Fibroblast of mammary gland (primary cell): ENCODE data around the gene VPS50.
"Not testable (repeated sequence)": the region's sequence is repeated elsewhere in the genome, so short reads cannot be mapped to it uniquely, and the experiment has no call there.

Experiments
- DNase-seq: peaks from one replicate; pipeline ENCODE4 v3.0.0-alpha.2; 2010; ENCODE audit warnings: low read depth
- H3K4me3 ChIP-seq: 2 replicates; pipeline ENCODE4 v1.5.1; 2011; ENCODE audit warnings: low read depth, mild to moderate bottlenecking, low read length, moderate library complexity; ENCODE audit not compliant: control insufficient read depth
- TF ChIP-seq, protein P1 (sequence below): conservative IDR thresholded peaks from 2 replicates; pipeline ENCODE4 v1.5.1; 2011; ENCODE audit warnings: low read depth, low read length, inconsistent platforms; ENCODE audit not compliant: control insufficient read depth, insufficient read depth

VPS50 gene

DNA sequence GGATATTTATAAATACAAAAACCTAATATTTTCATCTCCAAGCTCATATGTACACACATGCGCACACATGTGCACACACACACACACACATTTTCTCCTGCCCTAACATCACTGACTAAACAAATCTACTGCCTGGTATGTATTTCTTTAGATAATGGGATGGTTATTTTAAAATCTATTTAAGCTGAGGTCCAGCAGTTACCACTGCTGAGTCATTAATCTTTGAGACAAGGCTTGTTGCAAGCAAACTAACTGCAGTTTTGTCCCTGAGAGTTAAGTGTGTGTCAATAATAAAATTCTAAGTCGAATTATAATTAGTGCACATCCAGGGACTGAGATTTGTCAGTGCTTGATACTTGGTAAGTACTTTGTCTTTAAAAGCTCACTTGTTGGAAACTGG, 135.1 kb downstream of the VPS50 start:
- no peak overlapping the region for H3K4me3 ChIP-seq
- no peak for DNase-seq
- TF ChIP-seq, protein P1, sequence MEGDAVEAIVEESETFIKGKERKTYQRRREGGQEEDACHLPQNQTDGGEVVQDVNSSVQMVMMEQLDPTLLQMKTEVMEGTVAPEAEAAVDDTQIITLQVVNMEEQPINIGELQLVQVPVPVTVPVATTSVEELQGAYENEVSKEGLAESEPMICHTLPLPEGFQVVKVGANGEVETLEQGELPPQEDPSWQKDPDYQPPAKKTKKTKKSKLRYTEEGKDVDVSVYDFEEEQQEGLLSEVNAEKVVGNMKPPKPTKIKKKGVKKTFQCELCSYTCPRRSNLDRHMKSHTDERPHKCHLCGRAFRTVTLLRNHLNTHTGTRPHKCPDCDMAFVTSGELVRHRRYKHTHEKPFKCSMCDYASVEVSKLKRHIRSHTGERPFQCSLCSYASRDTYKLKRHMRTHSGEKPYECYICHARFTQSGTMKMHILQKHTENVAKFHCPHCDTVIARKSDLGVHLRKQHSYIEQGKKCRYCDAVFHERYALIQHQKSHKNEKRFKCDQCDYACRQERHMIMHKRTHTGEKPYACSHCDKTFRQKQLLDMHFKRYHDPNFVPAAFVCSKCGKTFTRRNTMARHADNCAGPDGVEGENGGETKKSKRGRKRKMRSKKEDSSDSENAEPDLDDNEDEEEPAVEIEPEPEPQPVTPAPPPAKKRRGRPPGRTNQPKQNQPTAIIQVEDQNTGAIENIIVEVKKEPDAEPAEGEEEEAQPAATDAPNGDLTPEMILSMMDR, result no peak

DNA sequence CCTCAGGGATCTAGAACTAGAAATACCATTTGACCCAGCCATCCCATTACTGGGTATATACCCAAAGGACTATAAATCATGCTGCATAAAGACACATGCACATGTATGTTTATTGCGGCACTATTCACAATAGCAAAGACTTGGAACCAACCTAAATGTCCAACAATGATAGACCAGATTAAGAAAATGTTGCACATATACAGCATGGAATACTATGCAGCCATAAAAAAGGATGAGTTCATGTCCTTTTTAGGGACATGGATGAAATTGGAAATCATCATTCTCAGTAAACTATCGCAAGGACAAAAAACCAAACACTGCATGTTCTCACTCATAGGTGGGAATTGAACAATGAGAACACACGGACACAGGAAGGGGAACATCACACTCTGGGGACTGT, 138.8 kb downstream of the VPS50 start:
- DNase-seq, H3K4me3 ChIP-seq: not testable (repeated sequence)

DNA sequence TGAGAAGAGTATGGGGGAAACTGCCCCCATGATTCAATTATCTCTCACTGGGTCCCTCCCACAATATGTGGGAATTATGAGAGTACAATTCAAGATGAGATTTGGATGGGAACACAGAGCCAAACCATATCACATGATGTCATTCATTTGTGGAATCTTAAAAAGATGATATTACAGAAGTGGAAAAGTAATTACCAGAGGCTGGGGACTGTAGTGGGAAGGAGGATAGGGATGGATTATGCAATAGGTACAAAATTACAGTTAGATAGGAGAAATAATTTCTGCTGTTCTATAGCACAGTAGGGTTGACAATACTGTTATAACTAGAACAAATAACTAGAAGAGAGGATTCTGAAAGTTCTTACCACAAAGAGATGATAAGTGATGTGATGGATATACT, 141.4 kb downstream of the VPS50 start:
- TF ChIP-seq, protein P1, result no peak
- no peak overlapping the region for H3K4me3 ChIP-seq
- no peak for DNase-seq

DNA sequence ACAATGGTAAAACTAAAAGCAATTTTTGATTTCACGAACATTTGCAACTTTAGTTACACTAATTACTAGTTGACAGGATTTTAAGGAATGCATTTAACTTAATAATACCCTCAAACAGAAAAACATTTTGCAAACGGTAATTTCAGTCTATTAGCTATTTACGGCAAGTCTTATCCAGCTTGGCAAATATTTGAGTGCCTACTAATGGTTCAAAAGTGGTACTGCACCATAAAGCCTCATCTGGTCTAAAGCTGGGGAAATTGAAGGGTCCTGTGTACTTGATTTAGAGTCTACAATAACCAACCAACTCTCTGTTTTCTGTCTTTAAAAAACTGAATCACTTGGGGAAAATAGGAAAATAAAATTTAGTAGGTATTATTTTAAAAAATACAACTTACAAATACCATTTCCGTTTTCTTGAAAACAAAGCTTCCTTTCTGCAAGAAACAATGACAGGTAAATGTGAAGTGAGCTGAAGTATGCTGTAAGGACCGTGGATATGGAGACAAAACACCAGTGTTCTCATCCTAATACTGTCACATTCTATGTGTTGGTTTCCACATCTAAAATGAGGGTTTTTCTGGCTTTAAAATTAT, 142.3 kb downstream of the VPS50 start:
- no peak overlapping the region for H3K4me3 ChIP-seq
- peak; percentile 49 for DNase-seq
- TF ChIP-seq, protein P1, result peak; percentile 98

GRCh38 chr7:93375603-93376002, 143.4 kb downstream of the VPS50 start:
- DNase-seq, result no peak
- TF ChIP-seq, protein P1, result no peak

DNA sequence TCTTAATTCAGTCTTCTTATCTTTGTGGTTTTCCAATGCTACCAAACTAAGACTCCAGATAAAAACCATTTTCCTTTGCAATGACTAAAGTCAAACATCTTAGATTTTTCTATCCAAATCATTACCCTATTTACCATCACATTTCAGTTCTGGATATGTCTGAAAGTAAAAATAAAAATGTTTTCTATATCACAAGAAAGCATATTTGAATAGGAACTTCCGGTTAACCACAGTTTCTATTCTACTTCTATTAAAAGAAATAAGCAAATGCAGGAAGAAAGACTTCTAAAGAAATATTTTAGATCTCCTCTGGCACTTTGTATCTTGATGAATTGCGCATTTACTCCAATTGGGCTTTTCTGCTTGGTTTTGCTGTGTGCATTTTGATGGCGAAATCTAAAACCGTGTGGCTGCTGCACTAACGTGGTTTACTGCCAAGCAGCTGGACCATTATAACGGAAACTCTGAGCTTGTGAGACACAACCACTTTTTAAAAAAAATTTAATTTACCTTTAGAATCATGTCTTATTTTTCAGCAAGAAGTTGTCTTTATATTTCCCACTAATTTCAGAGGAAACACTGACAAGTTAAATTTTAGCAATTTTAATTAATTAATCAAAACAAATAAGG, 146.1 kb downstream of the VPS50 start:
- TF ChIP-seq, protein P1, result no peak
- no peak for DNase-seq
- H3K4me3 ChIP-seq, result no peak overlapping the region

More at GRCh38 chr7:93375603-93376002, 143.4 kb downstream of the VPS50 start:
- no peak overlapping the region for H3K4me3 ChIP-seq

DNA sequence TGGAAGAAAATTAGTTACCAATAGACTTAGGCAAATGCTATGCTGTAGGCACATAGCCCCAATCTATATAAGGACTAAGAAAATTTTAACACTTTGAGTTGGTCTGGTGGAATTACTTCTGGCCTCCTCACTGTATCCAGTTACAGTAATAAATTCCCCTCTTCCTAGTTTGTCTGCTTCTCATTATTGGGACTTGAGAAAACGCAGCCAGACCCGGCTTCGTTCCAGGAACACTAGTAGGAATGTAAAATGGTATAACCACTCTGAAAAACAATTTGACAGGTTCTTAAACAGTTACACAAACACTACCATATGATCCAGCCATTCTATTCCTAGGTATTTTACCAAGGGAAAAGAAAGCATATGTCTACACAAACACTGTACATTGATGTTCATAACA, 150.2 kb downstream of the VPS50 start:
- no peak for DNase-seq
- no peak overlapping the region for H3K4me3 ChIP-seq
- TF ChIP-seq, protein P1, result no peak
